H54 (cell line): ENCODE results near the gene SLC16A7.
"Not testable (repeated sequence)": the region's sequence is repeated elsewhere in the genome, so short reads cannot be mapped to it uniquely, and the experiment has no call there.

ENCODE experiments used
- DNase-seq: peaks from one replicate; pipeline ENCODE4 v3.0.0; 2011; ENCODE audit warnings: low spot score, mixed read lengths; ENCODE audit not compliant: insufficient read length
- FAIRE-seq: peaks from 3 replicates; lab custom pipeline; 2011; peaks lifted over from hg19 to GRCh38; lab: Jason Lieb, UNC
- POLR2A ChIP-seq: IDR thresholded peaks from 2 replicates; pipeline ENCODE4 v1.6.1; 2011; ENCODE audit warnings: low read depth, mild to moderate bottlenecking, low read length

The SLC16A7 gene

GRCh38 chr12:59597385-59597781, 1.6 kb downstream of the SLC16A7 start:
- DNase-seq (peak; percentile 11), FAIRE-seq (peak; percentile 98)
- no peak for TF ChIP-seq POLR2A

- no peak for FAIRE-seq
- DNase-seq = no peak
- no peak for TF ChIP-seq POLR2A
Measured at GRCh38 chr12:59600171-59600570, 4.3 kb downstream of the SLC16A7 start.

DNA sequence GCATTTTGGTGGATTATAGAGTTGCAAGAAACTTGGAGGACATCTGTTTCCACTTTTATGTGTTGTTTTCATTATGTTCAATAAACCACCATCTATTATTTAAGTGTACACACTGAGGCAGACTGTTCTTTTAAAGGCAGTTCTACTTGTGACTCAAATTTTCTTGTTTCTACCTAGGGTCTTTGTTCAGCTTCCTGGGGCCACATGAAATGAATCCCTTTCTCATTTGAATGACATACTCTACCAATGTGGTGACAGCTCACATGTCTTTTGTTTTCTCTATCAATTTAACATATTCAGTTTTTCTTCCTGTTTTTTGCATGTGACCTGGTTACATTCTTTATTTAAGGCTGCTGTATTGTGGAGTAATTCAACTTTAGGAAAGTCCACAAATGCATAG, 7.9 kb downstream of the SLC16A7 start:
- FAIRE-seq (no peak), DNase-seq (no peak)
- no peak for TF ChIP-seq POLR2A

DNA sequence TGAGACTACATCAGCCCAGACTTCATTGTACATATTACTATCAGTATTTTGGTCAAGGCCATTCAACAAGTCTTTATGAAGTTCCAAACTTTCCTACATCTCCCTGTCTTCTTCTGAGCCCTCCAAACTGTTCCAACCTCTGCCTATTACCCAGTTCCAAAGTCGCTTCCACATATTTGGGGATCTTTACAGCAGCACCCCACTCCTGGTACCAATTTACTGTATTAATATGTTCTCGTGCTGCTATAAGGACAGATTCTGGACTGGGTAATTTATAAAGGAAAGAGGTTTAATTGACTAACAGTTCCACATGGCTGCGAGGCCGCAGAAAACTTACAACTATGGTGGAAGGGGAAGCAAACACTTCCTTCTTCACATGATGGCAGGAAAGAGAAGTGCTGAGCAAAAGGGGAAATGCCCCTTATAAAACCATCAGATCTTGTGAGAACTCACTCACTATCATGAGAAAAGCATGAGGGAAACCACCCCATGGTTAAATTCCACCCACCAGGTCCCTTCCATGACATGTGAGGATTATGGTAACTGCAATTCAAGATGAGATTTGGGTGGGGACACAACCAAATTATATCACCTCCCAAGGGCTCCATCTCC, 17.1 kb downstream of the SLC16A7 start:
- FAIRE-seq, DNase-seq: not testable (repeated sequence)

- DNase-seq (no peak), FAIRE-seq (peak; percentile 11)
- TF ChIP-seq POLR2A = no peak
Measured at GRCh38 chr12:59615392-59616165, 19.8 kb downstream of the SLC16A7 start.

- no peak for DNase-seq
- TF ChIP-seq POLR2A = no peak
- FAIRE-seq = no peak
Measured at GRCh38 chr12:59619461-59620240, 23.8 kb downstream of the SLC16A7 start.

DNA sequence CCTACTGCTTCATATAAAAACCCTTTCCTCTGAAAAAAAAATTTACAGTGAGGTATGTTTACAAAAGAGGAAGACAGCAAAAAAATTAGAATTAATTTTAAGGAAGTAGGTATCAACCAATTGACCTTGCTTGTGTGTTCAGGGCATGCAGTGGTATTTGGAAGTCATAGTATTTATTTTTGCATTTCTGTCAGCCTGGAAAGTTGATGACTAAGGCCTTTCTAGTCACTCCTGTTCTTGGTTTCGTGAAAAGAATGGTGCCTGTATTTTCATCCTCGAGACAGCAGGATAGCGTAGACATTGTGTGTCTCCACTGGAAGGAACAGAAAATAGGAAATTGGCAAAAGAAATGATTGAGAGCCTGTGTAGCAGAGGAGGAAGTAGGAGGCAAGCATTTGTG, 24.5 kb downstream of the SLC16A7 start:
- no peak for FAIRE-seq
- DNase-seq = no peak
- no peak for TF ChIP-seq POLR2A

DNA sequence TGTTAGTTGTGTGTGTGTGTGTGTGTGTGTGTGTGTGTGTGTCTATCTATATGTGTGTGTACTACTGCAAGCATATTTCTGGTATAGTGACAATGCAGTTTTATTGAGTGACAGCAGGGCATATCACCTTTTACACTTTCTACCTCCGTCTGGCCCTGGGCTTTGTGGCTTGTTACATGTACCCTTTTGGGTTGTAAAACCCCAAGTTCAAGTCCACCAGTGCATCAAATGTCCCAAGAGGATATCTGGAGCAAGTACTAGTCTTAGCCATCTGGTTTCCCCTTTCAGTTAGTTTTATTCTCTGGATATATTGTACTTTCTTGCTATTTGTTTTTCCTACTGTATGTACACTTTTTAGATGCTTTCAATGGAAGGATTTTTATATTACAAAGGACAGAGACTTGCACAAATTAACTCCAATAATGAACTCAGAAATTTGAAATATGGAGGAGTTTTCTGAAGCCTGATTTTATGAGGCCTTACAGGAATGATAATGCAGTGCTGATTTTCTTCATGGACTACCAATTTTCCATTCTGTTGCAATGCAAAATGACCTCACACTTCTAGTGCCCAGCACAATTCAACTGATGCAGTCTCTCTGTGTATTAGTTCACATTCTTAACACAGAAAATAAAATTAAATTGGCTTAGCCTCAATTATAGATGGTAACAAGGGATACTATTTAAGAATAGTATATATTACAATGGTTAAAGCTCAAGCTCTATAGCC, 29.1 kb downstream of the SLC16A7 start:
- TF ChIP-seq POLR2A = no peak
- FAIRE-seq (no peak), DNase-seq (no peak)

- DNase-seq (no peak), FAIRE-seq (no peak)
- no peak for TF ChIP-seq POLR2A
Measured at GRCh38 chr12:59626382-59626781, 30.6 kb downstream of the SLC16A7 start.

- FAIRE-seq = no peak
- no peak for TF ChIP-seq POLR2A
- no peak for DNase-seq
Measured at GRCh38 chr12:59627582-59627981, 31.8 kb downstream of the SLC16A7 start.

DNA sequence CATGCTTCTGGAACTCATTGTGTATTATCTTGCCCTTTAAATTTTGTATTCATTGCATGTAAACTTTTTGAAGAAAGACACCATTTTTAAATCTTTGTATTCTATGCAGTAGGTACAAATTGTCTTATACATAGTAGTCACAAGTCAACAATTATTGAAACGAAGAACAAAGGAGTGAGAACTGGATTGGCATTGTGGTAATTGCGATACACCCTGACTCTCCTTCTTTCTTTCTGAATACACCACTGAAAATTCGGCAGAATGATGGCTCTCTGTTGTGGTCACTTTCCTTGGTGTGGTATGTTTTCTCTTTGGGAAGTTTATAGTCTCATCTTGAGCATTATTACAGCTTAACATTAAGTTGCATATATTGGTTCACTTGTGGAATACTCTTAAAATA, 34.1 kb downstream of the SLC16A7 start:
- no peak for TF ChIP-seq POLR2A
- DNase-seq (no peak), FAIRE-seq (no peak)

DNA sequence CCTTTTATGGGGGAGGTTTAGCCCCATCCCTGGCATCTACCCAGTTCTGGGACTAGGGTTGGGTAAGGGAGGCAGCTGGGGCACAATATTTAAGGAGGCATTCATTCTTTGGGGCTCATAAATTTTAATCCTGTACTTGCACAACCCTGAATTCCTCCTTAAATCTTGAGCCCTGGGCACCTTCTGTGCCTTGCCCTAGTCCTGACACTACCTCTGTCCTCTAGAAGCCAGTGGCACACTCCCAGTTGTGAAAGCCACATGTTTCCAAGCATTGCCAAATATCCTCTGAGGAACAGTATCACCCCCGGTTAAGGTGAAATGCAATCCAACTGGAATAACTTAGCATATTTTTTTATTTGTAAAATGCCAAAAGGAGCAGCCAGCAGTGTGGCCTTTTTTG, 36.6 kb downstream of the SLC16A7 start:
- no peak for FAIRE-seq
- DNase-seq = no peak
- TF ChIP-seq POLR2A = no peak

GRCh38 chr12:59634254-59634653, 38.4 kb downstream of the SLC16A7 start:
- TF ChIP-seq POLR2A = no peak
- FAIRE-seq (no peak), DNase-seq (no peak)

DNA sequence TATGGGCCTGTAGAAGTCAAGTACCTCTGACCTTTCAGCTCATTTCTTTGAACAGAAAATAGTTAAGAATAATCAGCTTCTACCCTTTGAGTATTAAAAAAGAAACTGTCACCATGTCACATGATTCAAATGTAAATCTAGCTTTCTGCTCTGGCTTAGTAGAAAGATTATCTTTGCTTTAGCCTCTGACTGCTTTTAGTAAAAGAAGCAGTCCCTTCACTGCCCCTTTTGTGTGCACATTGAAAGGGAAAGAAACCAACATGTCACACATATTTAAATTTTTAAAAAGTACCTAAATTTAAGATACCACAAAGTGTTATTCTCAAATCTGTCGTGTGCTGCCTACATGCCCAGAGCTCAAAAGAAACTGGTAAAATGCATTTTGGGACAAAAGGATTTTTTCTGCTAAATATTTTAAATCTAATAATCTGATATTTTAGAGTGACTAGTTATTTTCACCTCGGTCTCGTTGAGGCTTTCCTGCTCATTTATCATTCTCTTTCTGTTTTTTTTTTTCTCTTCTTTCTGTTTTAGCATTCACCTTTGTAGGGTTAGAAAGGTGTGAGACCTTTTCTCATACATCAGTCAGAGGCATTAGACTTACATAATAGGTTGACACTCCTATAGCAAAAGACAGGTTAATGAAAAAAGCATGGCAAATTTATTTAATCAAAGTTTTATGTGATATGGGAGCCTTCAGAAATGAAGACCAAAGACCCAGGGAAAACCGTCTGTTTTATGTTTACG, 41.3 kb downstream of the SLC16A7 start:
- no peak for FAIRE-seq
- TF ChIP-seq POLR2A = no peak
- DNase-seq = no peak
